Neural progenitor cell (in vitro differentiated cells): Measurements from ENCODE around the gene PPFIA1. TPM values are rescaled to one million over a fixed set of nuclear protein-coding genes. Genes with fewer than 3 reads are reported as not detected.

Experiments
- DNase-seq: peaks from one replicate; pipeline ENCODE4 v3.0.0-alpha.2; 2016; ENCODE audit warnings: low spot score
- H2AFZ ChIP-seq: fragments of 200-600 bp; sonication (generic); replicated peaks from 2 replicates; pipeline ENCODE4 v1.6.1; 2016; ENCODE audit warnings: antibody characterized with exemption
- H3F3A ChIP-seq: fragments of 200-600 bp; sonication (generic); 2 replicates; pipeline ENCODE4 v1.6.1; 2016; ENCODE audit warnings: antibody characterized with exemption, low read depth
- H3K27ac ChIP-seq: fragments of 200-600 bp; sonication (generic); 2 replicates; pipeline ENCODE4 v1.5.1; 2016; ENCODE audit warnings: mild to moderate bottlenecking
- H3K27me3 ChIP-seq: fragments of 200-600 bp; sonication (generic); 2 replicates; pipeline ENCODE4 v1.6.1; 2016; ENCODE audit warnings: mild to moderate bottlenecking, moderate library complexity
- H3K36me3 ChIP-seq: fragments of 200-600 bp; sonication (generic); 2 replicates; pipeline ENCODE4 v1.5.1; 2016
- H3K4me1 ChIP-seq: fragments of 200-600 bp; sonication (generic); 2 replicates; pipeline ENCODE4 v1.6.1; 2016; ENCODE audit warnings: mixed run types
- H3K4me2 ChIP-seq: fragments of 200-600 bp; sonication (generic); 2 replicates; pipeline ENCODE4 v1.6.1; 2016
- H3K4me3 ChIP-seq: fragments of 200-600 bp; sonication (generic); 2 replicates; pipeline ENCODE4 v1.5.1; 2016
- H3K79me2 ChIP-seq: fragments of 200-600 bp; sonication (generic); 2 replicates; pipeline ENCODE4 v1.6.1; 2016; ENCODE audit warnings: low read depth
- H3K9ac ChIP-seq: fragments of 200-600 bp; sonication (generic); 2 replicates; pipeline ENCODE4 v1.6.1; 2016
- H3K9me3 ChIP-seq: fragments of 200-600 bp; sonication (generic); 2 replicates; pipeline ENCODE4 v1.5.1; 2016; ENCODE audit warnings: low read depth
- H4K20me1 ChIP-seq: fragments of 200-600 bp; sonication (generic); 2 replicates; pipeline ENCODE4 v1.6.1; 2016; ENCODE audit warnings: low read depth
- H3K27ac Mint-ChIP-seq: 3 replicates; pipeline ENCODE4 v1.8.0; 2021; ENCODE audit warnings: mixed read lengths
- H3K27me3 Mint-ChIP-seq: 2 replicates; pipeline ENCODE4 v1.8.0; 2022; ENCODE audit warnings: low read depth, mild to moderate bottlenecking, inconsistent platforms, moderate library complexity, mixed read lengths; ENCODE audit not compliant: insufficient read depth
- H3K36me3 Mint-ChIP-seq: 3 replicates; pipeline ENCODE4 v1.8.0; 2021; ENCODE audit warnings: mixed read lengths
- H3K4me1 Mint-ChIP-seq: 3 replicates; pipeline ENCODE4 v1.8.0; 2021; ENCODE audit warnings: mixed read lengths
- H3K4me3 Mint-ChIP-seq: 3 replicates; pipeline ENCODE4 v1.8.0; 2021; ENCODE audit warnings: mild to moderate bottlenecking, moderate library complexity, mixed read lengths
- H3K9me3 Mint-ChIP-seq: 3 replicates; pipeline ENCODE4 v1.8.0; 2020; ENCODE audit warnings: mixed read lengths
- CTCF ChIP-seq: fragments of 200-600 bp; sonication (generic); IDR thresholded peaks from 2 replicates; pipeline ENCODE4 v1.5.1; 2017; ENCODE audit warnings: antibody characterized with exemption, mild to moderate bottlenecking
- EZH2 ChIP-seq: fragments of 200-600 bp; sonication (generic); IDR thresholded peaks from 2 replicates; pipeline ENCODE4 v1.6.1; 2017; ENCODE audit warnings: antibody characterized with exemption, mild to moderate bottlenecking, moderate library complexity
- EZH2phosphoT487 ChIP-seq: fragments of 200-600 bp; sonication (generic); IDR thresholded peaks from 2 replicates; pipeline ENCODE4 v1.6.1; 2017; ENCODE audit warnings: antibody characterized with exemption
- total RNA-seq: library from RNA; depleted of rRNA; stranded (reverse); fragments of >200 nt; gene quantifications from 2 replicates; pipeline ENCODE4 v1.2.3, GENCODE V29; 2015; ENCODE audit warnings: low replicate concordance

The PPFIA1 gene
- total RNA-seq, 1 donor from 2014 or later, result 42.6 TPM

- H3K27me3 Mint-ChIP-seq, result peaks cover 2% of the 10 kb centered on the region
- no peak for TF ChIP-seq CTCF
- TF ChIP-seq EZH2, result no peak
- no peak for TF ChIP-seq EZH2phosphoT487
- H3K9me3 Mint-ChIP-seq, result no peaks in the 10 kb centered on the region
- no peak overlapping the region for H2AFZ ChIP-seq
- H3K79me2 ChIP-seq, result peaks cover 5% of the 10 kb centered on the region
- H3K9me3 ChIP-seq, result no peaks in the 10 kb centered on the region
- no peaks in the 10 kb centered on the region for H3K27me3 ChIP-seq
- peaks cover 14% of the 10 kb centered on the region for H4K20me1 ChIP-seq
- no peak overlapping the region for H3K4me2 ChIP-seq
- H3K27ac Mint-ChIP-seq, result no peak overlapping the region
- peaks cover 12% of the 10 kb centered on the region for H3F3A ChIP-seq
- no peak overlapping the region for H3K27ac ChIP-seq
- H3K36me3 ChIP-seq, result peaks cover 6% of the 10 kb centered on the region
- no peak overlapping the region for H3K4me3 Mint-ChIP-seq
- DNase-seq, result no peak
- H3K4me3 ChIP-seq, result no peak overlapping the region
- H3K9ac ChIP-seq, result no peak overlapping the region
- H3K4me1 ChIP-seq, result no peaks in the 10 kb centered on the region
- H3K36me3 Mint-ChIP-seq, result peaks cover 31% of the 10 kb centered on the region
- H3K4me1 Mint-ChIP-seq, result no peaks in the 10 kb centered on the region
Measured at GRCh38 chr11:70381350-70381749, 110.9 kb downstream of the PPFIA1 start.

GRCh38 chr11:70381872-70382861, 111.7 kb downstream of the PPFIA1 start:
- TF ChIP-seq EZH2 (no peak), EZH2phosphoT487 (no peak), CTCF (no peak)
- Histone ChIP-seq H3K27me3 (no peaks in the 10 kb centered on the region), H3K9me3 (no peaks in the 10 kb centered on the region), H3K9ac (no peak overlapping the region), H2AFZ (no peak overlapping the region), H3K4me1 (no peaks in the 10 kb centered on the region), H3K4me3 (no peak overlapping the region), H3F3A (peaks cover 12% of the 10 kb centered on the region), H3K36me3 (peaks cover 4% of the 10 kb centered on the region), H3K27ac (no peak overlapping the region), H4K20me1 (peaks cover 14% of the 10 kb centered on the region), H3K4me2 (no peak overlapping the region), H3K79me2 (peaks cover 8% of the 10 kb centered on the region)
- peak overlapping the region; percentile 43 for H3K27ac Mint-ChIP-seq
- no peak for DNase-seq
- no peaks in the 10 kb centered on the region for H3K4me1 Mint-ChIP-seq
- peaks cover 2% of the 10 kb centered on the region for H3K27me3 Mint-ChIP-seq
- H3K9me3 Mint-ChIP-seq, result no peaks in the 10 kb centered on the region
- peaks cover 28% of the 10 kb centered on the region for H3K36me3 Mint-ChIP-seq
- H3K4me3 Mint-ChIP-seq, result no peak overlapping the region

- Histone ChIP-seq H3K79me2 (peaks cover 8% of the 10 kb centered on the region), H3K27ac (peak overlapping the region; percentile 5), H3K9ac (no peak overlapping the region), H3K4me1 (no peaks in the 10 kb centered on the region), H3F3A (peaks cover 4% of the 10 kb centered on the region), H2AFZ (no peak overlapping the region), H3K27me3 (no peaks in the 10 kb centered on the region), H4K20me1 (peaks cover 11% of the 10 kb centered on the region), H3K9me3 (no peaks in the 10 kb centered on the region), H3K4me3 (no peak overlapping the region), H3K4me2 (no peak overlapping the region), H3K36me3 (peaks cover 4% of the 10 kb centered on the region)
- TF ChIP-seq EZH2 (no peak), EZH2phosphoT487 (no peak), CTCF (no peak)
- H3K27me3 Mint-ChIP-seq, result peaks cover 5% of the 10 kb centered on the region
- no peak overlapping the region for H3K4me3 Mint-ChIP-seq
- H3K27ac Mint-ChIP-seq, result no peak overlapping the region
- peaks cover 26% of the 10 kb centered on the region for H3K36me3 Mint-ChIP-seq
- H3K9me3 Mint-ChIP-seq, result no peaks in the 10 kb centered on the region
- H3K4me1 Mint-ChIP-seq, result no peaks in the 10 kb centered on the region
- no peak for DNase-seq
Measured at GRCh38 chr11:70383664-70384565, 113.4 kb downstream of the PPFIA1 start.
